Stimulated activated naive CD8-positive, alpha-beta T cell treated with anti-CD3 and anti-CD28 coated beads, Interleukin-15, amount 100 ng/mL, for 72 hours (primary cell): ENCODE measurements around the gene PTPN14.

Experiments
- ATAC-seq: fragments of 150-1000 bp; cut with Tn5 transposase; 2 replicates; pipeline ENCODE4 v1.10.0; 2021; ENCODE audit warnings: mild to moderate bottlenecking, moderate library complexity
- DNase-seq, 2 donors: peaks; one replicate each; pipeline ENCODE4 v3.0.0; 2021 to 2022
- H3K27ac Mint-ChIP-seq, 2 donors: one replicate each; pipeline ENCODE4 v1.8.0; 2022; ENCODE audit warnings: mild to moderate bottlenecking in 2 of 2, mixed read lengths in 2 of 2, moderate library complexity in 2 of 2
- H3K27me3 Mint-ChIP-seq: one replicate; pipeline ENCODE4 v1.8.0; 2022; ENCODE audit warnings: mixed read lengths
- H3K4me1 Mint-ChIP-seq: one replicate; pipeline ENCODE4 v1.8.0; 2022; ENCODE audit warnings: mild to moderate bottlenecking, mixed read lengths
- H3K4me3 Mint-ChIP-seq, 2 donors: one replicate each; pipeline ENCODE4 v1.8.0; 2022; ENCODE audit warnings: mild to moderate bottlenecking in 2 of 2, mixed read lengths in 2 of 2, moderate library complexity in 1 of 2
- H3K9me3 Mint-ChIP-seq, 2 donors: one replicate each; pipeline ENCODE4 v1.8.0; 2022; ENCODE audit warnings: mixed read lengths in 2 of 2

Gene PTPN14

GRCh38 chr1:214550857-214551435, 456 bp downstream of the PTPN14 start:
- Mint-ChIP-seq H3K9me3 (no peaks in the 10 kb centered on the region), H3K4me3 (peak overlapping the region; percentile 89 to 90), H3K27ac (peak overlapping the region in 1 of 2 donors; percentile 81), H3K27me3 (peaks cover 81% of the 10 kb centered on the region), H3K4me1 (peaks cover 14% of the 10 kb centered on the region)
- DNase-seq (peak in 1 of 2 donors; percentile 6), ATAC-seq (peak; percentile 40)

- no peak for ATAC-seq
- H3K27ac Mint-ChIP-seq, result no peak overlapping the region
- DNase-seq, result no peak
- H3K27me3 Mint-ChIP-seq, result peaks cover 87% of the 10 kb centered on the region
- H3K9me3 Mint-ChIP-seq, result no peaks in the 10 kb centered on the region
- H3K4me3 Mint-ChIP-seq, result peak overlapping the region in 1 of 2 donors; percentile 90
- peaks cover 14% of the 10 kb centered on the region for H3K4me1 Mint-ChIP-seq
These were observed 1.2 kb downstream of the PTPN14 start for GRCh38 chr1:214550013-214550856.

- peaks cover 14% of the 10 kb centered on the region for H3K4me1 Mint-ChIP-seq
- peaks cover 93% of the 10 kb centered on the region for H3K27me3 Mint-ChIP-seq
- DNase-seq, result no peak
- ATAC-seq, result no peak
- H3K4me3 Mint-ChIP-seq, result no peak overlapping the region
- H3K27ac Mint-ChIP-seq, result no peak overlapping the region
- H3K9me3 Mint-ChIP-seq, result no peaks in the 10 kb centered on the region
These were observed 1.8 kb downstream of the PTPN14 start for GRCh38 chr1:214549604-214550003.

DNA sequence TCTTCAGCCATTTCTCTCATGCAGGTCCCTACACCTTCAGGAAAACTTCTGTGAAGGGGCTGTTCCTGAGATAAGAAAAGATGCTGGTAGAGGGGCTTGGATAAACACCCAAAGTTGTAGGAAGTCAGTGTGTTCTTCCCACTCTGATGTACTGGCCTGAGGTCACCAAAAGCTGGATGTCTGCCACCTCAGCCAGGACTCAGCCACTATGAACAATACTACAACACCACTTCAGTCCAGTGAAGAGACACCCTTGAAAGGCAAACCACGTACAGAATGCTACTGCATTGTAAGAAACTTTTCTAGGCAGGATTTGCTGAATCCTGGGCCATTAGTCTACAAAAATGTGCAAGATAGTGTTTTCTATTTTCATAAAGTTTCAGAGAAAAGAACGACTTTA, 2.4 kb downstream of the PTPN14 start:
- Mint-ChIP-seq H3K9me3 (no peaks in the 10 kb centered on the region), H3K4me3 (no peak overlapping the region), H3K27me3 (peaks cover 94% of the 10 kb centered on the region), H3K27ac (no peak overlapping the region), H3K4me1 (peaks cover 14% of the 10 kb centered on the region)
- ATAC-seq, result no peak
- no peak for DNase-seq

- H3K4me3 Mint-ChIP-seq, result no peak overlapping the region
- H3K9me3 Mint-ChIP-seq, result no peaks in the 10 kb centered on the region
- DNase-seq, result no peak
- H3K27me3 Mint-ChIP-seq, result peaks cover 93% of the 10 kb centered on the region
- no peak for ATAC-seq
- H3K27ac Mint-ChIP-seq, result no peak overlapping the region
- H3K4me1 Mint-ChIP-seq, result peaks cover 14% of the 10 kb centered on the region
These were observed 3.1 kb downstream of the PTPN14 start for GRCh38 chr1:214548271-214548670.

DNA sequence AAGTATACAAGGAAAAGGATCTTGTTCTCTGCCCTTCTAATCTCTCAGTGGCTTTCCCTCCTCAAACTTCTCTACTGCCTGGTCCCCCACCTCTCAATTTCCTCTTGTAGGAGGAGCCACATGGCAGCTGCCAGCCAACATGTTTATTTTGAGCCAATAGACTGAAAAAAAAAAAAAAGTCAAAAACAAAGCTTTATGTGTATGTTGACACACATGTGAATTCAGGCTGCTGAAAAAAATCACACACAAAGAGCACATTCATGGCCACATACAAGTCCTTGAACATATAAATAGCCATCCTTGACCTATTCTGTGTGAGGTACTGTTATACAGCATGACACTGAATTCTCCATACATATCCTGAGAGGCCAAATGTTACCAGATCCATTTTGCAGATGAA, 3.7 kb downstream of the PTPN14 start:
- H3K9me3 Mint-ChIP-seq, result no peaks in the 10 kb centered on the region
- DNase-seq (no peak), ATAC-seq (no peak)
- peaks cover 87% of the 10 kb centered on the region for H3K27me3 Mint-ChIP-seq
- H3K4me1 Mint-ChIP-seq, result peaks cover 14% of the 10 kb centered on the region
- H3K4me3 Mint-ChIP-seq, result no peak overlapping the region
- H3K27ac Mint-ChIP-seq, result no peak overlapping the region

DNA sequence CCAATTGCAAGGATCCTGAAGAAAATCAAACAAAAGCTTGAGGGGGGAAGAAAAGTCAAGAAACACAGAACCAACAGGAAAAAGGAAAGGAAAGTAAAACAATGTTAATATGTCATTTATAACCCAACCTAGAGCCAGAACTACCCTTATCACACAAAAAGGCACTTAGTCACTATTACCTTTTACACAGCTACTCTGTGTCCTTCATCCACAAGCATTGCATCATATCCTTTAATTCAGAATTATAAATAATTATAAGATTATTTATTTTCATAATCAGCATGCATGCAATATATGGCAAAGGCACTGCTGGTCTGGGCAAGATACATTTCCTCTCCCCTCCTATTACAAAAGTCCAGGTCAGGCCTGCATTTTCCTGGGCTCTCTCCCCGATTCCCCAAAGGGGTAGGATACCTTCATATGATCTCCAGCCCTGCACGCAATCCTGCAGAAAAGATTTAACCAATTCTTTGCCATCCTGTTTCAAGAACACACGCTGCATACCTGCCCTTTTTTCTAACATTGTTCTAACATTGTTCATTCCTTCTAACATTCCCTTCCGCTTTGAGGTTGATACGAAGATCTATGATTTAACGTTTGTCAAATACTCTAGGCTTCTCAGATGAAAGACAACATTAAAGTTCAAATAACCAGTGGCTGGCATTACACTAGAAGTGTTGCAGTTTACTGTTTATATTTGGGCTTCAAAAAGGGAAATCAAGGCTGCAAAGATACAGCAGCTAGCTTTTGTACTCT, 4.3 kb downstream of the PTPN14 start:
- DNase-seq, result no peak
- Mint-ChIP-seq H3K27me3 (peaks cover 87% of the 10 kb centered on the region), H3K4me1 (peaks cover 13% of the 10 kb centered on the region), H3K27ac (no peak overlapping the region), H3K9me3 (no peaks in the 10 kb centered on the region), H3K4me3 (no peak overlapping the region)
- ATAC-seq, result no peak

- H3K27me3 Mint-ChIP-seq, result peaks cover 83% of the 10 kb centered on the region
- peaks cover 3% of the 10 kb centered on the region for H3K4me1 Mint-ChIP-seq
These were observed 5.3 kb downstream of the PTPN14 start for GRCh38 chr1:214546084-214546483.

GRCh38 chr1:214545293-214545692, 6.1 kb downstream of the PTPN14 start:
- Mint-ChIP-seq H3K4me3 (no peak overlapping the region), H3K27ac (no peak overlapping the region), H3K4me1 (no peaks in the 10 kb centered on the region), H3K27me3 (peaks cover 77% of the 10 kb centered on the region), H3K9me3 (no peaks in the 10 kb centered on the region)
- no peak for DNase-seq
- no peak for ATAC-seq

More at GRCh38 chr1:214546084-214546483, 5.3 kb downstream of the PTPN14 start:
- Mint-ChIP-seq H3K27ac (no peak overlapping the region), H3K4me3 (no peak overlapping the region), H3K9me3 (no peaks in the 10 kb centered on the region)
- no peak for ATAC-seq
- no peak for DNase-seq

DNA sequence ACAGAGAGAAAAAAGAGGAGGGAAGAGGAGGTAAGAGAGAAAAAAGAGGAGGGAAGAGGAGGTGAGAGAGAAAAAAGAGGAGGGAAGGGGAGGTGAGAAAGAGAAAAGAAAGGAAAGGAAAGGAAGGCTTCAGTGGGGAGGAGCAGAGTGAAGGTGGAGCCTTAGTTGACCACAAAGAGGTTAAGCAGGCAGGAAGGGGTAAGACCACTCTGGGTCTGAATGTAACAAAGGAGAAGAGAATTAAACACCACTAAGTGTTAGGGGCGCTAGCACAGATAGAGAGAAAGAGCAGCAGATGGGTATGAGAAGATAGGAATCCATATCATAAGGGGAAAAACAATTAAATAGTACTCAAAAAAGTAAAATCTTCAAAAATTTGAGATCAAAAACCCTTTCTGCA, 6.6 kb downstream of the PTPN14 start:
- no peak overlapping the region for H3K27ac Mint-ChIP-seq
- H3K9me3 Mint-ChIP-seq, result no peaks in the 10 kb centered on the region
- H3K4me3 Mint-ChIP-seq, result no peak overlapping the region
- peaks cover 72% of the 10 kb centered on the region for H3K27me3 Mint-ChIP-seq
- H3K4me1 Mint-ChIP-seq, result no peaks in the 10 kb centered on the region
- no peak for ATAC-seq
- DNase-seq, result no peak

GRCh38 chr1:214542275-214543199, 8.9 kb downstream of the PTPN14 start:
- DNase-seq (no peak), ATAC-seq (no peak)
- H3K9me3 Mint-ChIP-seq, result no peaks in the 10 kb centered on the region
- no peak overlapping the region for H3K27ac Mint-ChIP-seq
- H3K4me1 Mint-ChIP-seq, result no peaks in the 10 kb centered on the region
- peaks cover 51% of the 10 kb centered on the region for H3K27me3 Mint-ChIP-seq
- H3K4me3 Mint-ChIP-seq, result no peak overlapping the region

- H3K9me3 Mint-ChIP-seq, result no peaks in the 10 kb centered on the region
- ATAC-seq (no peak), DNase-seq (no peak)
- H3K4me3 Mint-ChIP-seq, result no peak overlapping the region
- H3K27ac Mint-ChIP-seq, result no peak overlapping the region
- H3K27me3 Mint-ChIP-seq, result peaks cover 42% of the 10 kb centered on the region
- no peaks in the 10 kb centered on the region for H3K4me1 Mint-ChIP-seq
These were observed 9.7 kb downstream of the PTPN14 start for GRCh38 chr1:214541693-214542092.

GRCh38 chr1:214541206-214541605, 10.2 kb downstream of the PTPN14 start:
- ATAC-seq, result no peak
- no peaks in the 10 kb centered on the region for H3K9me3 Mint-ChIP-seq
- H3K27me3 Mint-ChIP-seq, result peaks cover 38% of the 10 kb centered on the region
- no peaks in the 10 kb centered on the region for H3K4me1 Mint-ChIP-seq
- H3K27ac Mint-ChIP-seq, result no peak overlapping the region
- no peak for DNase-seq
- H3K4me3 Mint-ChIP-seq, result no peak overlapping the region

DNA sequence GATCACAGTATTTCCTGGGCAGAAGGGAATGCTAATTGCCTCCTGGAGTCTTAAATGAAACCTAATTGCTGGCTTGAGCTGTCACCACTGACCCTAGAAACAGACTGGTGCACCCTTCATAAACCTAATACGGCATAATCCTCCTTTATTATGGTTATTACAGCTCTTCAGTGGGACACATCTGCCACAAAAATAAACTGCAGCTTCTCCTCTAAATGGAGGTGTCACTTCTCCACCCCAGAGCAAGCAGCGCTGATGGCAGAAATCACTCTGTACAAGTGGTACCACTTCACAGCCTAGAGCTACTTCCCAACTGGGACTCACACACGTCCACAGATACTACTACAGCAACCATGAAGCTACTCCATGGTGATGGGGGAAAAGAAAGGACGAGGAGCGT, 11.1 kb downstream of the PTPN14 start:
- H3K4me3 Mint-ChIP-seq, result no peak overlapping the region
- H3K27ac Mint-ChIP-seq, result no peak overlapping the region
- DNase-seq, result no peak
- no peaks in the 10 kb centered on the region for H3K4me1 Mint-ChIP-seq
- no peak for ATAC-seq
- no peaks in the 10 kb centered on the region for H3K9me3 Mint-ChIP-seq
- H3K27me3 Mint-ChIP-seq, result peaks cover 33% of the 10 kb centered on the region

- no peak for DNase-seq
- H3K4me1 Mint-ChIP-seq, result no peaks in the 10 kb centered on the region
- H3K9me3 Mint-ChIP-seq, result no peaks in the 10 kb centered on the region
- ATAC-seq, result no peak
- H3K27ac Mint-ChIP-seq, result no peak overlapping the region
- H3K4me3 Mint-ChIP-seq, result no peak overlapping the region
- peaks cover 15% of the 10 kb centered on the region for H3K27me3 Mint-ChIP-seq
These were observed 12.9 kb downstream of the PTPN14 start for GRCh38 chr1:214538496-214538895.
